ENCODE data around the gene CTNNA3. TPM values are rescaled to one million over a fixed set of nuclear protein-coding genes. Genes with fewer than 3 reads are reported as not detected.

Gene CTNNA3
- total and polyA plus RNA-seq, 4 donors = under 0.01 to 39.8 (median 0.09) TPM

DNA sequence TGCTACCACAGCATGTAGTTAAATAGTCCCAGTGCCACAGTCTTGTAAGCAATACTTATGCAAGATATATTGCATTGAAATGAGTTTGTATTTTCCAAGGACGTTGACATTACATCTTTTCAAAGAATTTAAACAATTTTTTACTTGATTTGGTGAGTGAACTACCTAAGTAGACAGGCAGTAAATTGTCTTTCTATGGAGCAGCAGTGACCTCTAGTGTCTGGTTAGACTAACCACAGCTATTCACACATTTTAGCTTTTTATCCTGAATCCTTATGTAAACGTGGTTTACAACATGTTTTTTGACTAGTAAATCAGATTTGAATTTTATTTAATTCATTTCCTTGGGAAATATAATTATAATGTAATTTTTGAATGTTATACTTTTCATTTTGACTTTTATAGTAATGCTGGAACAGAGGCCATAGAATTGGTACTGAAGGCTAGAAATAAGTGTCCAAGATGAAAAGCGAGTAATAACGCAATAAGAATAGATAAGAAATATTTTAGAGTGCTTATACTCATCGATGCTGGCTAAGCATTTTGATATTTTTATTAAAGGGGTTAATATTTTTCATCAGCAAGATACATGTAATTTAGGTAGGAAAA lies 764.6 kb downstream of the CTNNA3 start:
- Histone ChIP-seq H3K27ac (ENCODE audit: low read depth in 1 of 2, low read length in 1 of 2) (no peak overlapping the region), H3K36me3 (ENCODE audit: control insufficient read depth in 4 of 4, insufficient read depth in 4 of 4, low read length in 4 of 4) (no peaks in the 10 kb centered on the region), H3K9ac (ENCODE audit: insufficient read depth in 1 of 2, low read length in 2 of 2) (no peak overlapping the region), H3K27me3 (ENCODE audit: control insufficient read depth in 3 of 3, insufficient read depth in 3 of 3, low read length in 2 of 3) (peaks cover 2 to 21% (median 4%) of the 10 kb centered on the region in 3 donors), H3K9me3 (ENCODE audit: control insufficient read depth in 4 of 4, insufficient read depth in 3 of 4, low read length in 3 of 4) (no peaks in the 10 kb centered on the region), H3K4me3 (no peak overlapping the region), H3K4me1 (ENCODE audit: control insufficient read depth in 5 of 5, insufficient read depth in 5 of 5, low read length in 5 of 5) (peaks cover 0 to 40% (median 7%) of the 10 kb centered on the region in 5 donors)
- TF ChIP-seq, protein P1, sequence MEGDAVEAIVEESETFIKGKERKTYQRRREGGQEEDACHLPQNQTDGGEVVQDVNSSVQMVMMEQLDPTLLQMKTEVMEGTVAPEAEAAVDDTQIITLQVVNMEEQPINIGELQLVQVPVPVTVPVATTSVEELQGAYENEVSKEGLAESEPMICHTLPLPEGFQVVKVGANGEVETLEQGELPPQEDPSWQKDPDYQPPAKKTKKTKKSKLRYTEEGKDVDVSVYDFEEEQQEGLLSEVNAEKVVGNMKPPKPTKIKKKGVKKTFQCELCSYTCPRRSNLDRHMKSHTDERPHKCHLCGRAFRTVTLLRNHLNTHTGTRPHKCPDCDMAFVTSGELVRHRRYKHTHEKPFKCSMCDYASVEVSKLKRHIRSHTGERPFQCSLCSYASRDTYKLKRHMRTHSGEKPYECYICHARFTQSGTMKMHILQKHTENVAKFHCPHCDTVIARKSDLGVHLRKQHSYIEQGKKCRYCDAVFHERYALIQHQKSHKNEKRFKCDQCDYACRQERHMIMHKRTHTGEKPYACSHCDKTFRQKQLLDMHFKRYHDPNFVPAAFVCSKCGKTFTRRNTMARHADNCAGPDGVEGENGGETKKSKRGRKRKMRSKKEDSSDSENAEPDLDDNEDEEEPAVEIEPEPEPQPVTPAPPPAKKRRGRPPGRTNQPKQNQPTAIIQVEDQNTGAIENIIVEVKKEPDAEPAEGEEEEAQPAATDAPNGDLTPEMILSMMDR (IDR thresholded peaks at IDR 0.05; ENCODE audit: control extremely low read depth, extremely low read depth) = peak; percentile 31
- DNase-seq (peak in 2 of 3 donors; percentile 84 to 91), ATAC-seq (ENCODE audit: insufficient read depth, low FRiP score) (no peak)
- WGBS, 2 donors = 31 to 35% methylated on average over 5 of the region's 5 CpGs

GRCh38 chr10:66929375-66929774 lies 766.6 kb downstream of the CTNNA3 start:
- TF ChIP-seq, protein P1 (IDR thresholded peaks at IDR 0.05; ENCODE audit: control extremely low read depth, extremely low read depth) = no peak
- DNase-seq (no peak), ATAC-seq (ENCODE audit: insufficient read depth, low FRiP score) (no peak)
- no peaks in the 10 kb centered on the region for H3K36me3 ChIP-seq (ENCODE audit: control insufficient read depth in 4 of 4, insufficient read depth in 4 of 4, low read length in 4 of 4)
- H3K9me3 ChIP-seq (ENCODE audit: control insufficient read depth in 4 of 4, insufficient read depth in 3 of 4, low read length in 3 of 4) = no peaks in the 10 kb centered on the region
- H3K4me1 ChIP-seq (ENCODE audit: control insufficient read depth in 5 of 5, insufficient read depth in 5 of 5, low read length in 5 of 5) = peaks cover 0 to 49% (median 7%) of the 10 kb centered on the region in 5 donors
- no peak overlapping the region for H3K27ac ChIP-seq (ENCODE audit: low read depth in 1 of 2, low read length in 1 of 2)
- 50 to 65% methylated on average over 5 of the region's 5 CpGs for WGBS, 2 donors
- no peak overlapping the region for H3K9ac ChIP-seq (ENCODE audit: insufficient read depth in 1 of 2, low read length in 2 of 2)
- H3K4me3 ChIP-seq = no peak overlapping the region
- H3K27me3 ChIP-seq (ENCODE audit: control insufficient read depth in 3 of 3, insufficient read depth in 3 of 3, low read length in 2 of 3) = peaks cover 2 to 21% (median 4%) of the 10 kb centered on the region in 3 donors

- Histone ChIP-seq H3K36me3 (ENCODE audit: control insufficient read depth in 4 of 4, insufficient read depth in 4 of 4, low read length in 4 of 4) (no peaks in the 10 kb centered on the region), H3K4me1 (ENCODE audit: control insufficient read depth in 5 of 5, insufficient read depth in 5 of 5, low read length in 5 of 5) (peaks cover 0 to 49% (median 7%) of the 10 kb centered on the region in 5 donors), H3K27me3 (ENCODE audit: control insufficient read depth in 3 of 3, insufficient read depth in 3 of 3, low read length in 2 of 3) (peaks cover 2 to 21% (median 4%) of the 10 kb centered on the region in 3 donors), H3K27ac (ENCODE audit: low read depth in 1 of 2, low read length in 1 of 2) (no peak overlapping the region), H3K9ac (ENCODE audit: insufficient read depth in 1 of 2, low read length in 2 of 2) (no peak overlapping the region), H3K9me3 (ENCODE audit: control insufficient read depth in 4 of 4, insufficient read depth in 3 of 4, low read length in 3 of 4) (no peaks in the 10 kb centered on the region), H3K4me3 (no peak overlapping the region)
- 45 to 50% methylated on average over 3 of the region's 3 CpGs for WGBS, 2 donors
- DNase-seq (no peak), ATAC-seq (ENCODE audit: insufficient read depth, low FRiP score) (no peak)
- TF ChIP-seq, protein P1 (IDR thresholded peaks at IDR 0.05; ENCODE audit: control extremely low read depth, extremely low read depth) = no peak
These were observed 767.2 kb downstream of the CTNNA3 start for GRCh38 chr10:66928776-66929175.
